CD14-positive monocyte (primary cell): ENCODE measurements around the gene PLSCR3. TPM values are rescaled to one million over a fixed set of nuclear protein-coding genes. Genes with fewer than 3 reads are reported as not detected.

Source experiments
- DNase-seq, 3 donors: peaks; one replicate each; pipeline ENCODE4 v3.0.0-alpha.2; 2011 to 2022
- H2AFZ ChIP-seq: 2 replicates; pipeline ENCODE4 v1.6.0; 2012; ENCODE audit warnings: mild to moderate bottlenecking, low read depth, low read length, inconsistent platforms; ENCODE audit not compliant: insufficient read depth, poor library complexity, severe bottlenecking
- H3K27ac ChIP-seq, 2 donors: 1 replicate in 1 of 2; 2 replicates in 1 of 2; pipeline ENCODE4 v1.5.1; 2012 to 2013; ENCODE audit warnings: low read length in 2 of 2, control low read depth in 1 of 2, inconsistent platforms in 1 of 2, low read depth in 1 of 2, mild to moderate bottlenecking in 1 of 2
- H3K27me3 ChIP-seq, 2 donors: one replicate each; pipeline versions ENCODE4 v1.6.0 to v1.6.1; 2011 to 2013; ENCODE audit warnings: low read length in 2 of 2; ENCODE audit not compliant: control insufficient read depth in 2 of 2, insufficient read depth in 2 of 2
- H3K36me3 ChIP-seq, 2 donors: replicated peaks in 1 of 2; 1 replicate in 1 of 2; 2 replicates in 1 of 2; pipeline versions ENCODE4 v1.5.1 to v1.6.1; 2012 to 2013; ENCODE audit warnings: low read length in 2 of 2, control low read depth in 1 of 2, inconsistent platforms in 1 of 2, mild to moderate bottlenecking in 1 of 2; ENCODE audit not compliant: insufficient read depth in 2 of 2, control insufficient read depth in 1 of 2
- H3K4me1 ChIP-seq, 2 donors: 1 replicate in 1 of 2; 2 replicates in 1 of 2; pipeline versions ENCODE4 v1.5.1 to v1.6.1; 2012 to 2013; ENCODE audit warnings: low read length in 2 of 2, control low read depth in 1 of 2, inconsistent platforms in 1 of 2, mild to moderate bottlenecking in 1 of 2, moderate library complexity in 1 of 2; ENCODE audit not compliant: insufficient read depth in 2 of 2, control insufficient read depth in 1 of 2
- H3K4me2 ChIP-seq: replicated peaks from 2 replicates; pipeline ENCODE3; 2012; ENCODE audit warnings: low read length, moderate library complexity, mild to moderate bottlenecking; ENCODE audit not compliant: poor library complexity, severe bottlenecking; ENCODE audit errors: extremely low read depth
- H3K4me3 ChIP-seq, 3 experiments: fragments of 200-600 bp in 1 of 3; sonication (generic) in 1 of 3; replicated peaks in 1 of 3; 1 replicate in 2 of 3; 2 replicates in 1 of 3; pipeline ENCODE4 v1.5.1; 2011 to 2013; ENCODE audit warnings: low read length in 3 of 3, mild to moderate bottlenecking in 3 of 3, control low read depth in 2 of 3, low read depth in 2 of 3, inconsistent platforms in 1 of 3, moderate library complexity in 1 of 3
- H3K79me2 ChIP-seq: 2 replicates; pipeline ENCODE4 v1.6.0; 2012; ENCODE audit warnings: mild to moderate bottlenecking, control low read depth, inconsistent platforms, low read length, moderate library complexity; ENCODE audit not compliant: insufficient read depth
- H3K9ac ChIP-seq: 2 replicates; pipeline ENCODE4 v1.6.0; 2017; ENCODE audit warnings: low read length, mild to moderate bottlenecking; ENCODE audit not compliant: insufficient read depth, poor library complexity, severe bottlenecking
- H3K9me3 ChIP-seq, 2 donors: replicated peaks in 1 of 2; 1 replicate in 1 of 2; 2 replicates in 1 of 2; pipeline versions ENCODE4 v1.5.1 to v1.6.1; 2012 to 2013; ENCODE audit warnings: low read length in 2 of 2, control low read depth in 1 of 2; ENCODE audit not compliant: control insufficient read depth in 1 of 2, insufficient read depth in 1 of 2
- H4K20me1 ChIP-seq: 2 replicates; pipeline ENCODE4 v1.6.0; 2012; ENCODE audit warnings: mild to moderate bottlenecking, low read length, control low read depth, moderate library complexity; ENCODE audit not compliant: insufficient read depth
- H3K27ac Mint-ChIP-seq, 7 donors: one replicate each; pipeline ENCODE4 v1.8.0; 2020; ENCODE audit warnings: mild to moderate bottlenecking in 7 of 7, mixed read lengths in 7 of 7, moderate library complexity in 6 of 7, inconsistent platforms in 2 of 7
- H3K27me3 Mint-ChIP-seq, 3 donors: one replicate each; pipeline ENCODE4 v1.8.0; 2021 to 2022; ENCODE audit warnings: low read depth in 3 of 3, mild to moderate bottlenecking in 3 of 3, mixed read lengths in 3 of 3, moderate library complexity in 3 of 3, inconsistent platforms in 1 of 3
- H3K36me3 Mint-ChIP-seq, 2 donors: one replicate each; pipeline ENCODE4 v1.8.0; 2020; ENCODE audit warnings: mixed read lengths in 2 of 2, inconsistent platforms in 1 of 2, mild to moderate bottlenecking in 1 of 2
- H3K4me1 Mint-ChIP-seq: one replicate; pipeline ENCODE4 v1.8.0; 2020; ENCODE audit warnings: mild to moderate bottlenecking, mixed read lengths
- H3K4me3 Mint-ChIP-seq, 2 donors: one replicate each; pipeline ENCODE4 v1.8.0; 2020; ENCODE audit warnings: mild to moderate bottlenecking in 2 of 2, mixed read lengths in 2 of 2, moderate library complexity in 1 of 2
- H3K9me3 Mint-ChIP-seq, 7 donors: one replicate each; pipeline ENCODE4 v1.8.0; 2020 to 2022; ENCODE audit warnings: mixed read lengths in 7 of 7, mild to moderate bottlenecking in 6 of 7, moderate library complexity in 6 of 7, inconsistent platforms in 2 of 7
- CTCF ChIP-seq: fragments of 200-600 bp; IDR thresholded peaks from one replicate; pipeline ENCODE4 v1.8.0; 2022; ENCODE audit warnings: antibody characterized with exemption, mild to moderate bottlenecking
- WGBS: methylation state at CpG from one replicate; pipeline ENCODE4 v1.1.5; 2013; ENCODE audit warnings: missing lambda C conversion rate; ENCODE audit not compliant: insufficient coverage; 5-methylcytosine and 5-hydroxymethylcytosine counted together
- intact Hi-C, 2 donors: fragments of 100-400 bp; cut with micrococcal nuclease; formaldehyde crosslinking; loops; one replicate each; pipeline versions ENCODE4 v1.15.0 to v1.15.1; 2023
- polyA plus RNA-seq, 3 donors: library from polyadenylated mRNA; depleted of rRNA in 1 of 3; unstranded in 2 of 3; stranded (reverse) in 1 of 3; fragments of 300-500 nt in 2 of 3; fragments of >200 nt in 1 of 3; fragmentation: Illumina TruSeq in 2 of 3; gene quantifications; 1 replicate in 2 of 3; 2 replicates in 1 of 3; pipeline ENCODE4 v1.2.3, GENCODE V29; 2012 to 2021

Gene PLSCR3
- polyA plus RNA-seq, 3 donors = 37.6 to 70.4 (median 45.7) TPM

GRCh38 chr17:7403977-7404736 is 9.8 kb upstream of the PLSCR3 start, which contains the start of gene TMEM256:
TSS of gene TMEM256 (minus strand) at chr17:7404097. CDS start at chr17:7404084, 13 bp downstream.
- peaks cover 13 to 24% of the 10 kb centered on the region in 2 donors for H3K4me1 ChIP-seq
- H3K36me3 Mint-ChIP-seq = peaks cover 5% of the 10 kb centered on the region in 2 donors
- peak within 1 kb of the TSS; percentile 92 for H3K4me2 ChIP-seq
- peaks cover 4 to 33% of the 10 kb centered on the region in 2 donors for H3K27me3 ChIP-seq
- peaks cover 33 to 41% (median 34%) of the 10 kb centered on the region in 3 donors for H3K27me3 Mint-ChIP-seq
- intact Hi-C loops = loop anchor here in 1 of 2 donors (1.0 to 10.0 kb wide), 5 partner anchors 32 to 189 kb away; partner anchors contain the start of genes ACADVL, CTDNEP1, DLG4 and ELP5
- H3K4me3 Mint-ChIP-seq = peak within 1 kb of the TSS; percentile 86 to 95
- peak within 1 kb of the TSS; percentile 57 to 86 (median 62) for H3K4me3 ChIP-seq
- under 1% methylated on average over 26 of the region's 49 CpGs for WGBS
- no peak for TF ChIP-seq CTCF
- no peaks in the 10 kb centered on the region for H3K9me3 ChIP-seq
- peaks cover 21% of the 10 kb centered on the region for H3K4me1 Mint-ChIP-seq
- no peaks in the 10 kb centered on the region for H3K36me3 ChIP-seq
- peak within 1 kb of the TSS; percentile 90 for H2AFZ ChIP-seq
- no peaks in the 10 kb centered on the region for H4K20me1 ChIP-seq
- peaks cover 0 to 8% (median 1%) of the 10 kb centered on the region in 7 donors for H3K9me3 Mint-ChIP-seq
- peak within 1 kb of the TSS; percentile 59 to 70 for H3K27ac ChIP-seq
- H3K27ac Mint-ChIP-seq = peak within 1 kb of the TSS; percentile 88 to 99 (median 97)
- H3K9ac ChIP-seq = peak within 1 kb of the TSS; percentile 62
- peaks cover 3% of the 10 kb centered on the region for H3K79me2 ChIP-seq
- peak; percentile 98 for DNase-seq

GRCh38 chr17:7403727-7403976 is 9.3 kb upstream of the PLSCR3 start:
- Histone ChIP-seq H2AFZ (peak overlapping the region; percentile 90), H3K27ac (peak overlapping the region; percentile 59 to 70), H3K4me2 (peak overlapping the region; percentile 92), H3K4me1 (peaks cover 13 to 24% of the 10 kb centered on the region in 2 donors), H3K36me3 (no peaks in the 10 kb centered on the region), H3K9ac (peak overlapping the region; percentile 62), H3K79me2 (peaks cover 3% of the 10 kb centered on the region), H4K20me1 (no peaks in the 10 kb centered on the region), H3K4me3 (peak overlapping the region; percentile 57 to 86 (median 62)), H3K27me3 (peaks cover 4 to 28% of the 10 kb centered on the region in 2 donors), H3K9me3 (no peaks in the 10 kb centered on the region)
- Mint-ChIP-seq H3K27me3 (peaks cover 29 to 36% (median 29%) of the 10 kb centered on the region in 3 donors), H3K27ac (peak overlapping the region; percentile 67 to 98 (median 92)), H3K4me1 (peaks cover 21% of the 10 kb centered on the region), H3K9me3 (peaks cover 0 to 11% (median 0%) of the 10 kb centered on the region in 7 donors), H3K36me3 (peaks cover 5% of the 10 kb centered on the region in 2 donors), H3K4me3 (peak overlapping the region; percentile 86 to 89)
- no peak for DNase-seq
- intact Hi-C loops = loop anchor here in 1 of 2 donors (2.0 to 10.0 kb wide), 4 partner anchors 75 to 189 kb away; partner anchors contain the start of genes ACADVL, CTDNEP1, DLG4 and ELP5
- no peak for TF ChIP-seq CTCF
- 0% methylated on average over 8 of the region's 13 CpGs for WGBS
